C4-2B (cell line): ENCODE data around the gene KCNN2.

Source experiments
- H3K27ac ChIP-seq: fragments of 450-650 bp; 2 replicates; pipeline ENCODE4 v1.5.1; 2017
- ZFX ChIP-seq: fragments of 450-650 bp; IDR thresholded peaks from 2 replicates; pipeline ENCODE4 v1.6.1; 2017
- TF ChIP-seq, protein P1 (sequence below): fragments of 450-650 bp; conservative IDR thresholded peaks from 2 replicates; pipeline ENCODE4 v1.5.1; 2017; ENCODE audit warnings: mild to moderate bottlenecking

Gene KCNN2

DNA sequence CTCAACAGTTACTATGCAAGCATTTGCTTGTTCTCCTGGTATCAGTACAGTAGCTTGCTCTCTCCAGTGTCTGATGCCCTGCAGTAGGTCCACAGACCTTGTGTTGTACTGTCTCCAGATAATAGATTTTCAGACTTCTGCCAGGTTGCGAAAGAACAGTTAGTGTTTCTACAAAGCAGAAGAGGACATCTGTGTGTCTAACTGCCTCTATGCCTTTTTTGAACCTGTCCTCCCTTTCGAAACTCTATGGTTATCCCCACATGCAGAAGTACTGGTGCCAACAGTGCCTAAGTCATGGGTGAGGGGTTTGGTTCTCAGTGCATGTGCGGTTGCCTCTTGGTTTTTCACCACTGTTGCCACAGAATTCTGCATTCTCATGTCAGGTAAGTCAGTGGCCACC lies 45.9 kb downstream of the KCNN2 start:
- no peak overlapping the region for H3K27ac ChIP-seq
- TF ChIP-seq, protein P1, sequence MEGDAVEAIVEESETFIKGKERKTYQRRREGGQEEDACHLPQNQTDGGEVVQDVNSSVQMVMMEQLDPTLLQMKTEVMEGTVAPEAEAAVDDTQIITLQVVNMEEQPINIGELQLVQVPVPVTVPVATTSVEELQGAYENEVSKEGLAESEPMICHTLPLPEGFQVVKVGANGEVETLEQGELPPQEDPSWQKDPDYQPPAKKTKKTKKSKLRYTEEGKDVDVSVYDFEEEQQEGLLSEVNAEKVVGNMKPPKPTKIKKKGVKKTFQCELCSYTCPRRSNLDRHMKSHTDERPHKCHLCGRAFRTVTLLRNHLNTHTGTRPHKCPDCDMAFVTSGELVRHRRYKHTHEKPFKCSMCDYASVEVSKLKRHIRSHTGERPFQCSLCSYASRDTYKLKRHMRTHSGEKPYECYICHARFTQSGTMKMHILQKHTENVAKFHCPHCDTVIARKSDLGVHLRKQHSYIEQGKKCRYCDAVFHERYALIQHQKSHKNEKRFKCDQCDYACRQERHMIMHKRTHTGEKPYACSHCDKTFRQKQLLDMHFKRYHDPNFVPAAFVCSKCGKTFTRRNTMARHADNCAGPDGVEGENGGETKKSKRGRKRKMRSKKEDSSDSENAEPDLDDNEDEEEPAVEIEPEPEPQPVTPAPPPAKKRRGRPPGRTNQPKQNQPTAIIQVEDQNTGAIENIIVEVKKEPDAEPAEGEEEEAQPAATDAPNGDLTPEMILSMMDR = no peak
- TF ChIP-seq ZFX = no peak

DNA sequence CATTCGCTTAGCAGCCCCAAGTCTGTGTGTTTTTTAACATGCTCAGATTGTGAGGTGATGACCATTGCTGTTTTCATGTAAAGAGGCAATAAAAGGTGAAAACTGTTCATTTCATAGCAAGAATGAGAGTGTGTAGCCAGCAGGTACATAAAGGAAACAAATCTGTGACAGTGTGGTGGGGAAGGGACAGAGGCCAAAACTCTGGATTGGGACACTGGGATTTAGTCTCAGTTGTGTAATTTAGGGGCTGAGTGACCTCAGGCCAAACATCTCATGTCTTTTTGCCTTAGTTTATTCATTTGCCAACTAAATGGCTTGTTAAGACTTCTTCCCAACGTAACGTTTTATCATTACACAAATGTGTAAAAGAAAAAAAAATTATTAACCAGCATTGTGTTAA lies 47.0 kb downstream of the KCNN2 start:
- H3K27ac ChIP-seq = no peak overlapping the region
- TF ChIP-seq, protein P1 = no peak
- TF ChIP-seq ZFX = no peak

DNA sequence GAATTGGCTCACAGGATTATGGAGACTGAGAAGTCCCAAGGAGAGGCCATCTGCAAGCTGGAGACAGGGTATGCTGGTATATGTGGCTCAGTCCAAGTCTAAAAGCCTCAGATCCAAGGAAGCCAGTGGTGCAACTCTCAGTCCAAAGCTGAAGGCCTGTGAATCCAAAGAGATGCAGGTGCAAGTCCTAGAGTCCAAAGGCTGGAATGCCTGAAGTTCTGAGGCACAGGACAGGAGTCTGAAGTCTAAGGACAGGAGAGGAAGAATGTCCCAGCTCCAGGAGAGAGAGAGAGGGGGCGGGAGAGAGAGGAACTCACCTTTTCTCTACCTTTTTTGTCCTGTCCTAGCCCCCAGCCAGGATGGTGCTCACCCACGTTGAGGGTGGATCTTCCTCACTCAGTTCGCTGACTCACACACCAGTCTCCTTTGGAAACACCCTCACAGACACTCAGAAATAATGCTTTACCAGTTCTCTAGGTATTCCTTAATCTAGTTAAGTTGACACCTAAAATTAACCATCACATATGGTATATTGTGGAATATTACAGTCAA lies 49.6 kb downstream of the KCNN2 start:
- H3K27ac ChIP-seq = no peak overlapping the region
- TF ChIP-seq ZFX = no peak
- TF ChIP-seq, protein P1 = no peak

DNA sequence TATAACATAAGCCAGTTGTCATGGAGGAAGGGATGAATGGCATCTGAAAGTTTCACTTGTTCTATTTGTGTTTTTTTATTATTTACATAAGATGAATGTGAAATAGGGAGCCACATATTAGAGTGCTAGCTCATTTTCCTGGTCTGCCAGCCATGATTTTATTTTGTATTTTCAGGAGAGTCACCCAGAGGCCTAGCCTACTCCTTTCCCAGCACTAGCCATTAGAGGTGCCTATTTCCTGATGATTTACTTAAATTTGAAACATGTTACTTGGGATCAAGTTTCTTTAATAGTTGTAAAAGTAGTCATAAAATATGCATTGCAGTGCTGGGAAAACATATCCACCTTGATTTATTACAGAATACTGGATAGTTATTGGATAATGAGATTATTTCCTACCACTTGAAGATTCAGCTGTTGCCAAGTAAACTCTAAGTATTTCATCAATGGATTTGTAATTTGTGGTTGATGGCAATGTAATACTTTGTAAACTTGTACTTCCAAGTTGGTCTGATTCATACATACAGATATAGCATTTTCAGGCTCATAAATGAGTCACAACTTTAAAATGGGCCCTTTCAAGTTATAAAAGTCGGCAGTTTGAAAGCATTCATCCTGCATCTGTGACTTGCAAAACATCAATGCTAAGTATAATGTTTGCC lies 50.8 kb downstream of the KCNN2 start:
- H3K27ac ChIP-seq = no peak overlapping the region; the same call in 1 of the 2 replicates

DNA sequence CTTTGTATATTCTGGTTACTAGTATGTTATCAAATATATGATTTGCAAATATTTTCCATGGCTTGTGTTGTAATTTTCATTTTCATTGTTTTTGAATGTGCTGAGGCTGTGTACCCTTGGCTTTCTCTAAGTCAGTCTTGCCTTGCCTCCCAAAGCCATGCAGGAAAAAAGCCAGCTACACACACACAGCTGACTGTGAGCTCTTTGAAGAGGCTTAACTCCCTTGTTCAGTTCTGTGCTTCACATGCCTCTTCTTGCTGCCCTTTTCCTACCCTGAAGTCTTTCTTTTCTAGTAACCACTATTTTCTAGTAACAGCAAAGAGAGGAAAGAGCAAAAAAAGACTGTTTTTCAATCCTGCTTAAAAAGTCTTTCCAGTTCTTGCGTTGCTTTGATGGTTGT lies 53.9 kb downstream of the KCNN2 start:
- TF ChIP-seq, protein P1 = no peak
- TF ChIP-seq ZFX = no peak
- no peak overlapping the region for H3K27ac ChIP-seq

More for the DNA sequence above, 50.8 kb downstream of the KCNN2 start:
- TF ChIP-seq, protein P1 = no peak
- TF ChIP-seq ZFX = no peak

DNA sequence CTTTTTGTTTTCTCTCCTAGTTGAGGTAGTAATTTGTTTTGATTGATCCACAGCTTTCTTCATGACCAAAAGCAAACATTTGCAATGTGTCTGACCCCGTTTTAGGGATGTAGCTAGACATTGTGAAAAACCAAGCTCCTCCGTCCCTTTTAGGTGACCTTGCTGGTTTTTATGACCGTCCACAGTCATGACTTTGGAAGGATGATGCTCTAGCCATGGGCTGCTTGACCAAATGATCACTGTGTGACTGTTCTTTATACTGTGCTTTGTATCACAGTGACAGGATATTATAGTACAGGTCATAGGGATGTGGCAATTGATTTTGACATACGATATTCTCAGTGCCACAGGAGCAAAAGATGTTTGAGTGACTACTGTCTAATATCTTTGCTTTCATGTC lies 54.4 kb downstream of the KCNN2 start:
- H3K27ac ChIP-seq = no peak overlapping the region
- TF ChIP-seq ZFX = no peak
- TF ChIP-seq, protein P1 = no peak

DNA sequence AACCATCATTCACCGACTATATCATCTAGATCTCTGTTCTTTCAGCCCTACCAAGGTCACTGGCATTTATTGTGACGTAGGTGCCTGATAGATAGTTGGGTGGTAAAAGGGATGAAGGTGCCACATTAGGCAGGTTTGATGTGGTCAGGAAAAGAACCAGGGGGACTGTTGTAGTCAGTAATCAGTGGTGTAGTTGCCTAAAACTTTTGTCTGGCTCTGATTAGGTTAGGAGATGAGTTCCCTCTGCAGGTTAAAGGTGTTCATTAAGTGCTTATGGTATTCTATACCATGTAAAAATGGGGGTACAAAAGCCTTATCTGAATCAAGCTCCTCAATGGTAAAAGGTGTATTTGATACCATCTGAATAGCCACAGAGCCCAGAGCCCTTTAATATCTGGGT lies 55.6 kb downstream of the KCNN2 start:
- TF ChIP-seq ZFX = no peak
- TF ChIP-seq, protein P1 = no peak
- no peak overlapping the region for H3K27ac ChIP-seq
